Left lung (tissue), 10 donors: ENCODE measurements around the gene COL15A1. TPM values are rescaled to one million over a fixed set of nuclear protein-coding genes. Genes with fewer than 3 reads are reported as not detected.

ENCODE experiments used
- ATAC-seq: fragments of 200-7000 bp; cut with Tn5 transposase; one replicate; pipeline ENCODE4 v1.9.1; 2020; ENCODE audit warnings: moderate library complexity
- DNase-seq, 4 donors: peaks; one replicate each; pipeline ENCODE4 v3.0.0-alpha.2; 2013 to 2020
- H3K27ac ChIP-seq, 2 donors: fragments of 200-600 bp; sonication (generic) in 1 of 2; one replicate each; pipeline versions ENCODE4 v1.5.0 to v1.8.0; 2020 to 2021
- H3K27me3 ChIP-seq, 2 donors: fragments of 200-600 bp; sonication (generic) in 1 of 2; one replicate each; pipeline versions ENCODE4 v1.5.0 to v1.8.0; 2020 to 2021
- H3K36me3 ChIP-seq, 2 donors: fragments of 200-600 bp; sonication (generic) in 1 of 2; one replicate each; pipeline versions ENCODE4 v1.5.0 to v1.8.0; 2020 to 2021
- H3K4me1 ChIP-seq, 2 donors: fragments of 200-600 bp; one replicate each; pipeline ENCODE4 v1.8.0; 2021
- H3K4me3 ChIP-seq, 2 donors: fragments of 200-600 bp; sonication (generic) in 1 of 2; one replicate each; pipeline versions ENCODE4 v1.5.0 to v1.8.0; 2020 to 2021; ENCODE audit warnings: mild to moderate bottlenecking in 1 of 2
- H3K9me3 ChIP-seq, 2 donors: fragments of 200-600 bp; sonication (generic) in 1 of 2; one replicate each; pipeline versions ENCODE4 v1.5.0 to v1.8.0; 2020 to 2021
- intact Hi-C, 2 donors: fragments of 100-400 bp; cut with DNase I; formaldehyde crosslinking; loops; one replicate each; pipeline versions ENCODE4 v1.11.2 to v1.14.2; 2022
- polyA plus RNA-seq, 6 donors: library from polyadenylated mRNA; unstranded; fragments of 120-200 nt; gene quantifications; one replicate each; pipeline ENCODE4 v1.2.1, GENCODE V29; 2013; ENCODE audit not compliant: insufficient read length in 6 of 6
- total RNA-seq, 2 donors: library from RNA; stranded (reverse); fragmentation: NEBNext Ultra II Directional; extraction: Animal tissue kit (Norgen Biotek cat#: 25700); gene quantifications; one replicate each; pipeline ENCODE4 v1.2.1, GENCODE V29; 2021
- TF ChIP-seq, protein P1 (sequence below), 2 donors: fragments of 200-600 bp; sonication (generic) in 1 of 2; IDR thresholded peaks; one replicate each; pipeline versions ENCODE4 v1.5.0 to v1.8.0; 2021; ENCODE audit warnings: antibody characterized with exemption in 2 of 2
- donor health status: DM: no; HTN: yes; CAD: no.
- donor health status: DM: no; HTN: no; CAD: no.

COL15A1 gene
- total and polyA plus RNA-seq, 8 donors, result 2.4 to 58.4 (median 7.4) TPM

DNA sequence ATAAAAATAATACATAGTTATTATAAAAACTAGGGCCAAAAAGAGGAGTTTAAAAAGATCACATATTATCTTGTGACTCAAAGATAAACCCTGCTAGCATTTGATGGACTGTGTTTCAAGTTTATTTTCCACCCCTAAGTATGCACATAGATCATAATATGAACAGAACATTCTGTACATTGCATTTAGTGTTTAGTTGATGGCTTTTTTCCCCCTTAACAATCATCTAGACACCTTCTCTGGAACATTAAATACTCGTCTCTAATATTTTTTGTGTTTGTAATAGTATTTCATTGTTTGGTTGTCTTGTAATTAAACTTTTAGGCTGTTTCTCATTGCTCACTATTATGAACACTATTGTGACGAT is 10.5 kb downstream of the COL15A1 start:
- TF ChIP-seq, protein P1, sequence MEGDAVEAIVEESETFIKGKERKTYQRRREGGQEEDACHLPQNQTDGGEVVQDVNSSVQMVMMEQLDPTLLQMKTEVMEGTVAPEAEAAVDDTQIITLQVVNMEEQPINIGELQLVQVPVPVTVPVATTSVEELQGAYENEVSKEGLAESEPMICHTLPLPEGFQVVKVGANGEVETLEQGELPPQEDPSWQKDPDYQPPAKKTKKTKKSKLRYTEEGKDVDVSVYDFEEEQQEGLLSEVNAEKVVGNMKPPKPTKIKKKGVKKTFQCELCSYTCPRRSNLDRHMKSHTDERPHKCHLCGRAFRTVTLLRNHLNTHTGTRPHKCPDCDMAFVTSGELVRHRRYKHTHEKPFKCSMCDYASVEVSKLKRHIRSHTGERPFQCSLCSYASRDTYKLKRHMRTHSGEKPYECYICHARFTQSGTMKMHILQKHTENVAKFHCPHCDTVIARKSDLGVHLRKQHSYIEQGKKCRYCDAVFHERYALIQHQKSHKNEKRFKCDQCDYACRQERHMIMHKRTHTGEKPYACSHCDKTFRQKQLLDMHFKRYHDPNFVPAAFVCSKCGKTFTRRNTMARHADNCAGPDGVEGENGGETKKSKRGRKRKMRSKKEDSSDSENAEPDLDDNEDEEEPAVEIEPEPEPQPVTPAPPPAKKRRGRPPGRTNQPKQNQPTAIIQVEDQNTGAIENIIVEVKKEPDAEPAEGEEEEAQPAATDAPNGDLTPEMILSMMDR (IDR thresholded peaks at IDR 0.05), result no peak
- Histone ChIP-seq H3K4me3 (no peak overlapping the region), H3K4me1 (no peaks in the 10 kb centered on the region), H3K27me3 (no peaks in the 10 kb centered on the region), H3K36me3 (no peaks in the 10 kb centered on the region), H3K27ac (no peak overlapping the region), H3K9me3 (peaks cover 0 to 5% of the 10 kb centered on the region in 2 donors)
- intact Hi-C loops, result no loop called here
- DNase-seq (no peak), ATAC-seq (no peak)

DNA sequence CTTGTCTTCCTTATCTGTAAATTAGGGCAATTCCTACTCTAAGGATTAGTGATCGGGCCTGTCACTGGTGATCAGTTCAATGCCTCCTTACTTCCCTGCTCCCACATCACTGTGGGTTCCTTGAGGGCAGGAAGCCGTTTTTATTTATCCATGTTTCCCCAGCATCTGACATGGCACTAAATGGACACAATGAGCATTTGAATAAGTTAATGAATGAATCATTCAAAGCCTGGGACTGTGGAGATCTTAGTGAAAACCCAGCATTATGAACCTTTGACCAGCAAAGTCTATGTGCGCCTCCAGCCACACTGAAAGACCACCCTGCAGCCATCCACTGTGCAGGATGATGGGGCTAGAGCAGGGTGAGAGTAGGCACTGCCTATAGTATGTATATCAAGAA is 11.6 kb downstream of the COL15A1 start:
- ATAC-seq (no peak), DNase-seq (no peak)
- intact Hi-C loops, result no loop called here

DNA sequence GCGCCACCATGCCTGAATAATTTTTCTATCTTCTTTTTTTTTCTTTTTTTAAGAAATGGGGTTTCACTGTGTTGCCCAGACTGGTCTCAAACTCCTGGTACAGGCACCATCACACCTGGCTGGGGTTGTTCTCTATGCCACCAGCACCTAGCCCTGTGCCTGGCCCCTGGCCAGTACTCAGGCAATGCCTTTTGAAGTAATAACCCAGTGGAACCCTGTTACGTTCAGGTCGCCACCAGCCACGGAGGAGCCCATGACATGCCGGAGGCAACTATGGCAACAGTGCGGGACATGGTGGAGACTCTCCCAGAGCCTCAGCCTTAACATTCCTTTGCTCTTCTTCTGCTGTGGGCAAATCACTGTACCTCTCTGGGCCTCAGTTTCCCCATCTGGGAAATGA is 14.1 kb downstream of the COL15A1 start:
- Histone ChIP-seq H3K4me3 (no peak overlapping the region), H3K27me3 (no peaks in the 10 kb centered on the region), H3K4me1 (peaks cover 0 to 2% of the 10 kb centered on the region in 2 donors), H3K9me3 (peaks cover 0 to 5% of the 10 kb centered on the region in 2 donors), H3K27ac (peak overlapping the region; percentile 50 to 67), H3K36me3 (no peaks in the 10 kb centered on the region)
- intact Hi-C loops, result no loop called here
- no peak for DNase-seq
- no peak for ATAC-seq
- TF ChIP-seq, protein P1 (IDR thresholded peaks at IDR 0.05), result no peak

More for the DNA sequence above, 11.6 kb downstream of the COL15A1 start:
- Histone ChIP-seq H3K4me3 (no peak overlapping the region), H3K9me3 (peaks cover 0 to 5% of the 10 kb centered on the region in 2 donors), H3K4me1 (no peaks in the 10 kb centered on the region), H3K27ac (no peak overlapping the region), H3K27me3 (no peaks in the 10 kb centered on the region), H3K36me3 (no peaks in the 10 kb centered on the region)
- TF ChIP-seq, protein P1 (IDR thresholded peaks at IDR 0.05), result no peak

DNA sequence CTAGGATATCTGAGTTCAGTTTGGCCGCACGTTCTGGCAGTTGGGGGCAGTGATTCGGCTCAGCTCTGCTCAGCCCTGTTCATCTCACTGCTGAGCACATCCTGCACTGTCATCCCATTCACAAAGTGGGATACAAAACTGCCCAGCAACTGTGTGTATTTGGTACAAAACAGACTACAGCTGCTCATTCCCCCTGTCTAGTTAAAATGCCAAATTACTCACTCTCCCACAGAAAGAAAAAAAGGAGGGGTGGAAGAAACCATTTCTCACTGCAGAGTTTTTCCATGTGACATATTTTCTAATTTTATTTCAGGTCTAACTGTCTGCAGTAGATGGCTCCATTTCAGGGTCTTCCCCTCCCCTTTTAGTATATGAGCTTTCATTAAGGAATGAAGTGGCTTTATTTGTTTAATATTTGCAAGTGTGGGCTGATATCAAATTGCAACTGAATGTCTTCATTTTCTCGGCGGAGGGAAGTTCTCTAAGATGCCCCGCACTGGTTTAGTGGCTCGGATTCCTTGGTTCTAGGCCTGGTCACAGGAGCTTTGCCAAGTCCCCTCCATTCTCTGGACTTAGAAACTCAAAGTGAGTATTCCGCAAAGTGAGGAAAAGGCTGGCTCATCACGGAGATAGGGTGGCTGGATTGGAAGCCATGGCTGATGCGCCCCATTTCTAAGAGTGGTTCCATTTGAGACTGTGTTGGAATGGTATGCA is 14.7 kb downstream of the COL15A1 start:
- ATAC-seq (peak; percentile 80), DNase-seq (peak in 1 of 4 donors; percentile 43)
- TF ChIP-seq, protein P1 (IDR thresholded peaks at IDR 0.05), result no peak

DNA sequence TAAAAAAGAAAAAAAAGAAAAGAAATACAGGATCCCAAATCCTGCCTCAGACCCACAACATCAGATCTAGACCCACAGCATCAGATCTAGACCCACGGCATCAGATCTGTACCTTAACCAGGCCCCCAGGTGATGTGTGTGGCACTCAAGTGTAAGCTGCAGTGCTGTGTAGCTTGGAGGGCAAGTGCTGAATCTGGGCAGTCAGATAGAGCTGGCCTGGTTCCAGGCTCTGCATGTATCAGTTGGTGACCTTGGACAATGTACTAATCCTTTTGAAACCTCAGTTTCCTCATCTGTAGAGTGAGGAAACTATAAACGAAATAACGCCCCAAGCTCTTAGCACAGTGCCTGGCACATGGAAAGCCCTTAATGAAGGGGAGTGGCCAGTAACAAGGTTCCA is 16.7 kb downstream of the COL15A1 start:
- TF ChIP-seq, protein P1 (IDR thresholded peaks at IDR 0.05), result no peak
- ATAC-seq, result no peak
- intact Hi-C loops, result no loop called here
- H3K9me3 ChIP-seq, result peaks cover 0 to 5% of the 10 kb centered on the region in 2 donors
- H3K4me1 ChIP-seq, result peaks cover 0 to 4% of the 10 kb centered on the region in 2 donors
- H3K36me3 ChIP-seq, result no peaks in the 10 kb centered on the region
- no peaks in the 10 kb centered on the region for H3K27me3 ChIP-seq
- H3K27ac ChIP-seq, result no peak overlapping the region
- no peak overlapping the region for H3K4me3 ChIP-seq
- no peak for DNase-seq

More for the DNA sequence above, 14.7 kb downstream of the COL15A1 start:
- intact Hi-C loops, result no loop called here
- no peaks in the 10 kb centered on the region for H3K36me3 ChIP-seq
- H3K27me3 ChIP-seq, result no peaks in the 10 kb centered on the region
- H3K27ac ChIP-seq, result peak overlapping the region; percentile 50 to 67
- peaks cover 0 to 5% of the 10 kb centered on the region in 2 donors for H3K9me3 ChIP-seq
- H3K4me3 ChIP-seq, result no peak overlapping the region
- peaks cover 0 to 4% of the 10 kb centered on the region in 2 donors for H3K4me1 ChIP-seq
